Measurements from ENCODE around the gene SAMD8. TPM values are rescaled to one million over a fixed set of nuclear protein-coding genes. Genes with fewer than 3 reads are reported as not detected.

Gene SAMD8
- total RNA-seq, 1 donor, result 101 TPM

DNA sequence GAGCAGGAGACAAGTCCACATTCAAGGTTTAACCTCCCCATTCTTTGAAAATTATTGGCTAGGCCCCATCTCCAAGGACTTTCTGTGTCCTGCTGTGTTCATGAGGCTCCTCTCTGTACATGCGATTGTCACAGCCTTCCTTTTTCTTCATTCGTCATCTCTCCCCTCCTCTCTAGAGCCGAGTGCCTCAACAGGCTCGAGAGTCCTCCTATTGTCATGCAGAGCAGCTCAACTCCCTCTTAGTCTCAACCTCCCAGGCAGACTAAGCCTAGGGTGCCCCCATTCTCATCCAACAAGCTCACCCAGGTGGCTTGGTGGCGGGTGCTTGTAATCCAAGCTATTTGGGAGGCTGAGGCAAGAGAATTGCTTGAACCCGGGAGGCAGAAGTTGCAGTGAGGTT lies 35.1 kb upstream of the SAMD8 start:
- no peaks in the 10 kb centered on the region for H3K9me3 ChIP-seq (ENCODE audit: low read depth, low read length)
- H3K4me3 ChIP-seq (ENCODE audit: low read length), result no peak overlapping the region
- no peaks in the 10 kb centered on the region for H3K27me3 ChIP-seq (ENCODE audit: insufficient read depth, low read length)
- H3K4me1 ChIP-seq (ENCODE audit: insufficient read depth, low read length), result no peaks in the 10 kb centered on the region

DNA sequence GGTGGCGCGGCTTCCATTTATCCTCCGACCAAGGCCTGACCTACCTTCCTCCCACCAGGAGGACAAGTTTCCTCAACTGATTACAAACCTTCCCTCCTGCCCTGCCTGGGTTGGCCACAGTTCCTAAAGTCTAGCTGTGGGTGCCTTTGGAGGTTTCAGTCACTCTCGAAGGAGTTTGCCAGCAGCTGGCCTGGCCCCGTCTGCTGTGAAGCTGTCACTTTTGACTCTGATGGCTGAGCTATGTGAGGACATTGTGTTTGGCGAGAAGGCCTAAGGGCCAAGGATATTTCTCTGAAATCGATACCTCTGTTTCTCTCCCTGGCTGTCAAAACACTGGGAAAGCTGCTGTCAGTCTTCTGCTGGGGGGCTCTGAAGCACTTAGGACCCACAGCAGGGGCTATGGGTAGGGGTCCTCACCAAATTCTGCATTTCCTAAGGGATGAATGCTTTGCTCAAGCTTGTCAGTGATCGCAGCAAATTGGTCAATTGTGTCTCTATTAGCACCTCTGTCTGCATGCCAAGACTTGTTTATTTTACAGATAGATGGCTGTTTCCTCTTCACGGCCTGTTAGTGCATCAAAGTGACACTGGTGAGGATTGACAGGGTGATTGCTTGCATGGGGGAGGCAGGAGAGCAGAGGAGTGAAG lies 31.9 kb upstream of the SAMD8 start:
- Histone ChIP-seq H3K4me3 (ENCODE audit: low read length) (no peak overlapping the region), H3K4me1 (ENCODE audit: insufficient read depth, low read length) (no peaks in the 10 kb centered on the region), H3K27me3 (ENCODE audit: insufficient read depth, low read length) (no peaks in the 10 kb centered on the region), H3K9me3 (ENCODE audit: low read depth, low read length) (no peaks in the 10 kb centered on the region)

DNA sequence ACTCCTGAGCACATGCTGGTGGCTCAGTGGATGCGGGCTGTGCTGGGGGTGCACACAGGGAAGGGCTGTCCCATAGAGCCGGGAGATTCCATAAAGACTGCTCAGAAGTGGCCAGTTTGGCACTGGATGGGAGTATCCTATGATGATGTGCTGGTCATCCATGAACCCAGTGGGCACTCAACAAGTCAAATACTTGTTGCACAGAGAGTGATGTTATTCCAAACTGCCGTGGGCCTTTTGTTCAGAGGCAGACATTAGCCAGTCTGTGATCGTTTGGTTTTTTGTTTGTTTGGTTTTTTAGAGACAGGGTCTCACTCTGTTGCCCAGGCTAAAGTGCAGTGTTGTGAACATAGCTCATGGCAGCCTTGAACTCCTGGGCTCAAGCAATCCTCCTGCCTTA lies 30.9 kb upstream of the SAMD8 start:
- H3K4me3 ChIP-seq (ENCODE audit: low read length), result no peak overlapping the region
- no peaks in the 10 kb centered on the region for H3K4me1 ChIP-seq (ENCODE audit: insufficient read depth, low read length)
- no peaks in the 10 kb centered on the region for H3K9me3 ChIP-seq (ENCODE audit: low read depth, low read length)
- H3K27me3 ChIP-seq (ENCODE audit: insufficient read depth, low read length), result no peaks in the 10 kb centered on the region

DNA sequence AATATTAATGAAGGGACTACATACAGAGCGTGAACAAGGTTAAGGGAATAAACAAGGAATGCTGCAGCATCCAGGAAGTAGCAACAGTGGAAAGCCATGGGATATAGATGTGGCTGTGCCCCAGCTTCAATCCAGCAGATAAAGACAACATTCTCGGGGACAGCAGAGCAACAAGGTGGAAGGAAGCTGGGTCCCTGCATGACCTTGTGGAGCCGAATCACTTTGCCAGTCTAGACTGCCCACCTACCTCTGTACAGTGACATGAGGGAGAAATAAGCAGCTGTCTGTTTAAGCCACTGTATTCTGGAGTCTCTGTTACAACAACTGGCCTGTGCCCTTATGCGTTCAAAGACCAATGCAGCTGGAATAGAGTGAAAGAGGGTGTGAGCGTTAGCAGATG lies 30.1 kb upstream of the SAMD8 start:
- no peaks in the 10 kb centered on the region for H3K9me3 ChIP-seq (ENCODE audit: low read depth, low read length)
- no peak overlapping the region for H3K4me3 ChIP-seq (ENCODE audit: low read length)
- no peaks in the 10 kb centered on the region for H3K27me3 ChIP-seq (ENCODE audit: insufficient read depth, low read length)
- H3K4me1 ChIP-seq (ENCODE audit: insufficient read depth, low read length), result no peaks in the 10 kb centered on the region

DNA sequence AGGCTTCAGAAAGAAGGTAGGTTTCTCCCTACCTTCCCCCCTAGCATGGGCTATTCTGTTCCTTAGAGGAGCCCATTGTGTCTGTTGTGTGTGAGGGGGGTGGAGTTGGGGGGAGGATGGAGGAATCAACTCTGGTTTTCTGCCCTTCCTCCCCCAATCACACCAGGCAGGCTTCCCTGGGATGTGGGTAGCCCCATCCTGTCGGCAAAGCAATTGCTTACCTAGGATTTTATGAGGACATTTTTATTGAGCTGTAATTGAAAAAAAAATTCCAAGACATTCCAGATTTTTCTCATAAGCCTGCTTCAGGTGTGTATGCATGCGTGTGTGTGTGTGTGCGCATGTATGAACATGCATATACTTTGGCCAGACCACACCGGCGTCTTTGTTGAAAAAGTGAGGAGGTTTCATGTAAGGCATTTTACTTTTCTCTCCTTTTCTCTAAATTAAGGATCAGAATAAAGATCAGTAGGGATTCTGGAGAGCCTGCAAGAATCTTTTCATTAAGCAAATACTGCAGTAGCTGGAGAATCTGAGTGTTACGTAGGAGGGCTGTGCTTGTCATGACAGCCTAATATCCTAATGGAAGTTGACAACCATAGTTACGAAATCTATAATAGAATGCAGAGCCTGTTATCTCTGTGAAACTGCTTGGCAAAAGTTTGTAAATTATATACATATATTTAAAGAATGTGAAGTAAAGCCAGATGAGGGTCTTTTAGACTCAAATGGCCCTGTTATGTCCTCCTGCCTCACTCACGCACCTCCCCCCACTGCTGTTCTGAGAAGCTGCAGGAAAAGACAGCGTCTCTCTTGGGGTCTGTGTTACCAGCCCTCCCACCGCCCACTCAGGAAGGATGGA lies 27.3 kb upstream of the SAMD8 start:
- Histone ChIP-seq H3K9me3 (ENCODE audit: low read depth, low read length) (no peaks in the 10 kb centered on the region), H3K4me3 (ENCODE audit: low read length) (no peak overlapping the region), H3K4me1 (ENCODE audit: insufficient read depth, low read length) (no peaks in the 10 kb centered on the region), H3K27me3 (ENCODE audit: insufficient read depth, low read length) (no peaks in the 10 kb centered on the region)

DNA sequence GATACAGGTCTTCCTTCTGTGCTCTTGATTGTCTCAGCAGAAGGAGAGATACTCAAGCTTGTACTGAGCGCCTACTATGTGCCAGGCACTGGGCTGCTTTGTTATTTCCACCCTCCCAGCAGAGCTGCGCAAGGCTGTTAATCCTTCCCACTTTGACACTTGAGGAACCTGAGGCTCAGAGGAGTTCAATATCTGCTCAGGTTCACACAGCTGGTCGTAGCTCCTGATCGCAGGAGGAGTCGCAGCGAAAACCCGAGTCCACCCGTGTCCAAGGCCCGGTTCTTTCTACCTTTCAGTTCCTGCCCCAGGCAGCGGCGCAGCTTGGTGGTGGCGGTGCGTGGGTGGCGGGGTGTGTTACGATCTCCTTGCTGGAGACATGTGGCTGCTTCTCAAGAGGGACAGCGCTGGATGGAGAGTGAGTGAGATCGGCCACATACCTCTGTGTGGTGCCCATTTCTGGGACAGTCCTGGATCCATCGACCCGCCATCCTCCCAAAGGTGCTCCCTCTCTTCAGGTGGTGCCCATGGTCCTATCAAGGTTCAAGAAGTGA lies 26.5 kb upstream of the SAMD8 start:
- Histone ChIP-seq H3K9me3 (ENCODE audit: low read depth, low read length) (no peaks in the 10 kb centered on the region), H3K4me1 (ENCODE audit: insufficient read depth, low read length) (no peaks in the 10 kb centered on the region), H3K4me3 (ENCODE audit: low read length) (no peak overlapping the region), H3K27me3 (ENCODE audit: insufficient read depth, low read length) (no peaks in the 10 kb centered on the region)

DNA sequence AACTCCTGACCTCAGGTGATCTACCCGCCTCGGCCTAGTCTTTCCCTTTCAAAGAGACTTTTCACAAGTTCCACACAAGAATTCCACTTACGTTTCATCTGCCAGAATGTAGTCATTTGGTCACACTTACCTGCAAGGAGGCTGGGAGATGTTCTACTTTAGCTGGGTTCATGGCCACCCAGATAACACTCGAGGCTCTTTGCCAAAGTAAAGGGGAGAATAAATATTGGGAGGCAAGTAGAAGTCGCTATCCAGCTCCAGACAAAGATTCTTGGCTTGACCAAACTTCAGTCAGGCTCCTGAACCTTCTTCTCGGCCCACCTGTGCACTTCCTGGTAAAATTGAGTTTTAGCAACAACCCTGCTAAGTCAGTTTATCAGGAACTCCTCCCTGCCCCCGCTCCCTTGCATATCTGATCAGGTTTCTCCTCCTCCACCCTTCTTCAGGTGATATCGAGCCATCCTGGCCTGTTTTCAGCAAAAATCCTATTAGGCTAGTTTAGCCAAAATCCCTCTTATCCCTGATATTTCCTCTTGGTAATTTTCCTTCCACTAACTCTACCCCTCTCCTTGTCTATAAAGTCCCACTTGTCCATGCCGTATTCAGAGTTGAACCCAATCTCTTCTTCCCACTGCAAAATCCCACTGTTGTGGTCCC lies 25.1 kb upstream of the SAMD8 start:
- Histone ChIP-seq H3K9me3 (ENCODE audit: low read depth, low read length) (no peaks in the 10 kb centered on the region), H3K27me3 (ENCODE audit: insufficient read depth, low read length) (no peaks in the 10 kb centered on the region), H3K4me1 (ENCODE audit: insufficient read depth, low read length) (no peaks in the 10 kb centered on the region), H3K4me3 (ENCODE audit: low read length) (no peak overlapping the region)

DNA sequence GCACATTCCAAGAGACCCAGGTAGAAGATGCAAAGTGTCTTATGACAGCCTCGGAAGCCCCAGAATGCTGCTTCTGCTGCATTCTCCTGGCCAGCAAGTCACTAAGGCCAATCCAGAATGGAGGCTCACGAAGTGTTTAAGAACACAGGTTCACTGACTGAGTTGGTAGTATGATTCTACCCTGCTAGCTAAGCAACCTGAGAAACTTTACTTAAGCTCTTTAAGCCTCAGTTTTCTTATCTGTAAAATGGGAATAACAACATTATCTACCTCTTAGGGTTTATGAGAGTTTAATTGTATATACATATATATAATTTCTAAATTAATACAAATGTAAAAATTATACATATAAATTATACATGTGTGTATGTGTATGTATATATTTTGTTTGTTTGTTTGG lies 22.8 kb upstream of the SAMD8 start:
- no peak overlapping the region for H3K4me3 ChIP-seq (ENCODE audit: low read length)
- no peaks in the 10 kb centered on the region for H3K9me3 ChIP-seq (ENCODE audit: low read depth, low read length)
- no peaks in the 10 kb centered on the region for H3K4me1 ChIP-seq (ENCODE audit: insufficient read depth, low read length)
- no peaks in the 10 kb centered on the region for H3K27me3 ChIP-seq (ENCODE audit: insufficient read depth, low read length)

DNA sequence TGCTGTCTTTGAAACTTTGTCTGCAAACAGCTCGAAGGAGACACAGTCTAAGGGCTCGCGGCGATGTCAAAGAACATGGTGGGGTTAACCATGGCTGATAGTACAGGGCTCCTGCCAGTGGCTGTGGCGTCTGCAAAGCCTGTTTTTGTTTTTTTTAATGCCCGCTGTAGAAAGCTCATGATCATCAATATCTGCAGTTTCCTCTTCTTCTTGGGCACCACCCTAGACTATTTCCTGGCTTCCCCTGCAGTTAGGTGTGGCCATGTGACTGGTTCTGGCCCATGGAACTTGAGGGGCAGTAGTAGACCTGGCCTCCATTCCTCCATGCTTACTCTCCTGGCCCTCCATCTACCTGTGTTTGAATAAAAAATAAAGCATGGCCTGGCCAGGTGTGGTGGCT lies 21.8 kb upstream of the SAMD8 start:
- Histone ChIP-seq H3K4me1 (ENCODE audit: insufficient read depth, low read length) (no peaks in the 10 kb centered on the region), H3K27me3 (ENCODE audit: insufficient read depth, low read length) (no peaks in the 10 kb centered on the region), H3K4me3 (ENCODE audit: low read length) (no peak overlapping the region), H3K9me3 (ENCODE audit: low read depth, low read length) (no peaks in the 10 kb centered on the region)

DNA sequence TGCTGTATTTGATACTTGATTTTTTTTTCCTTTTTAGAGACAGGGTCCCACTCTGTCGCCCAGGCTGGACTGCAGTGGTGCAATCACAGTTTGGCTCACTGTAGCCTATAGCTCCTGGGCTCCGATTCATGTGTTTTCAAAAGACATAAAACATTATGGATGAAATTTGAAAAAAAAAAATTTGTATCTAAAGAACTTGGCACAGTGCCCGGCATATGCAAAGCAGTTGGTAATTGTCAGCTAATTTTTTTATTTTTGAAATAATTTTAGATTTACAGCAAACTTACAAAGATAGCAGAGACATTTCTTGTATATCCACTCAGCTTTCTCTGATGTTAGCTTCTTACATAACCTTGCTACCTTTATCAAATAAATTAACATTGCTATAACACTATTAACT lies 20.3 kb upstream of the SAMD8 start:
- H3K9me3 ChIP-seq (ENCODE audit: low read depth, low read length), result no peaks in the 10 kb centered on the region
- no peak overlapping the region for H3K4me3 ChIP-seq (ENCODE audit: low read length)
- no peaks in the 10 kb centered on the region for H3K27me3 ChIP-seq (ENCODE audit: insufficient read depth, low read length)
- H3K4me1 ChIP-seq (ENCODE audit: insufficient read depth, low read length), result no peaks in the 10 kb centered on the region

DNA sequence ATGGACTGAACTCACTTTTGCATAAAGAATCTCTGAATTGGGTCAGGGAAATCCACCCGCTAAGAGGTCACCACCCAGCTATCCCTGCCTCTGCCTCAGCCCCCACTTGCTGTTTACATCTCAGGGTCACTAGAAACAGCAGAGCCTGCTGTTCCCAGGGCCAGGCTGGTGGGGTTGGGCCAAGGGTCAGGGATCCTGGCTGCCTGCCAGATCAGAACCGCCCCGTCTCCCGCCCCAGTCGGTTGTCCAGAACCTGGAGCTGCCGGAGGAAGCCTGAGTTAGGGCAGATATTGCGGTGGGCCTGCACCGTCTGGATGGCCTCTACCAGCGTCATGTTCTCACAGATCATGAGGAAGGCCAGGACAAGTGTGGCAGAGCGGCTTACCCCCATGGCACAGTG lies 17.0 kb upstream of the SAMD8 start:
- Histone ChIP-seq H3K9me3 (ENCODE audit: low read depth, low read length) (no peaks in the 10 kb centered on the region), H3K27me3 (ENCODE audit: insufficient read depth, low read length) (no peaks in the 10 kb centered on the region), H3K4me1 (ENCODE audit: insufficient read depth, low read length) (no peaks in the 10 kb centered on the region), H3K4me3 (ENCODE audit: low read length) (no peak overlapping the region)

DNA sequence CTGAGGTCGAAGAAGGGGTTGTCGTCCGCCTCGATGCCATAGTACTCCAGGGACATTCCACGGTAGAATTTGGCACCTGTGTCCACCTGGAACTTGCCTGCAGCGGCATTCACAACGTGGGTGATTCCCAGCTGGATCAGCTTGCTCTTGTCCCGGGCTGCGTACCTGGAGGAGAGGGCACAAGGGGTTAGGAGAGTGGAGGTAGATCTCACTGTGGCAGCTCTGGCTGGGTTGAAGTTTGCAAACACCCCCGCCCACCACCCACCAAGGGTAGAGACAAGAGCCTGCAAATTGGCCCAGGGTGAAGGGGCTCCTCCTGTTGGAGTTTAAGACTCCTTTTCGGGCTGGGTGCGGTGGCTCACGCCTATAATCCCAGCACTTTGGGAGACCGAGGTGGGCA lies 15.8 kb upstream of the SAMD8 start:
- Histone ChIP-seq H3K4me3 (ENCODE audit: low read length) (no peak overlapping the region), H3K9me3 (ENCODE audit: low read depth, low read length) (no peaks in the 10 kb centered on the region), H3K27me3 (ENCODE audit: insufficient read depth, low read length) (no peaks in the 10 kb centered on the region), H3K4me1 (ENCODE audit: insufficient read depth, low read length) (peaks cover 4% of the 10 kb centered on the region)

DNA sequence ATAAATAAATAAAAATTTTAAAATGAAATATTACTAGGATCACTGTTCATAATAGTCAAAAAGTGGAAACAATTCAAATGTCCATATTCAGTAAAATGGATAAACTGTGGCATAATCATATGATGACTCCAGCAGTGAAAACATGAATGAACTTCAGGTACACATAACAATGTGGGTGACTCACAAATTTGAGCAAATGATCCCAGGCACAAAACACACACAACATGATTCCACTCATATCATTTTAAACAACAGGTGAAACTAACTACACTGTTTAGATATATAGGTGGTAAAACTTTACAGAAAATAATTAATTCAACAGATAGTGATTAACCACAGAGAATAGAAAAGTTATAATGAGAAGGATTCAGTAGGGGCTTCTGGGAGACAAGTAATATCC lies 14.7 kb upstream of the SAMD8 start:
- Histone ChIP-seq H3K4me1 (ENCODE audit: insufficient read depth, low read length) (peaks cover 4% of the 10 kb centered on the region), H3K9me3 (ENCODE audit: low read depth, low read length) (no peaks in the 10 kb centered on the region), H3K27me3 (ENCODE audit: insufficient read depth, low read length) (no peaks in the 10 kb centered on the region), H3K4me3 (ENCODE audit: low read length) (no peak overlapping the region)

DNA sequence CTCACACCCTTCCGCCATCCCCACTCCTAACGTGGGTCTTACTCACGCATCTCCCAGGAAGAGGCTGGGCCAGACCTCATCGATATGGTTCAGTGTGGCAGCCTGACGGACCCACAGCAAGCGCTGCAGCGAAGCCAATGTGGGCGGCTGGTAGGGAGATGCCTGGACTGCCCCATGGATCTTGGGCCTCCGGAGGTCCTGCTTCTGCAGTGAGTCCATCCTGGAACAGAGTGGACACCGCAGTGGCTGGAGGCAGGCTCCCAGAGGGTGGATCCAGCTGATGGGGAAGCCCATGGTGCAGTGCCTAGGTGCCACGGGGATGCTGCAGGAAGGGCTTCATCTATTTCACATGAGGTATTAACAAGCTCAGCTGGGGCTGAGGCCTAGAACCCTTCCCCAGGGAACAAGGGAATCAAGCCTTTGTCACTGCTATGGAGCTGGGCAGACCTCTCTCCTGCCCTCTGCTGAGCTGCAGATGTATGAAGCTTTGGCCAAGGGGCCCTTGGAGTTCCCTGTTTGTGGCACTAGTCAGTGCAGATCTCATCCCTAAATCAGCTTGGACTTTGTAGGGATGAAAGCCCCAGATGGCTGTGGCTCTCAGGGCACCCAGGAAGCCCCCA lies 13.7 kb upstream of the SAMD8 start:
- Histone ChIP-seq H3K4me1 (ENCODE audit: insufficient read depth, low read length) (peaks cover 4% of the 10 kb centered on the region), H3K9me3 (ENCODE audit: low read depth, low read length) (no peaks in the 10 kb centered on the region), H3K27me3 (ENCODE audit: insufficient read depth, low read length) (no peaks in the 10 kb centered on the region), H3K4me3 (ENCODE audit: low read length) (no peak overlapping the region)
